GM21367 (cell line): Measurements from ENCODE around the gene HTRA1.

Experiments used
- ATAC-seq: cut with Tn5 transposase; IDR thresholded peaks from one replicate; pipeline ENCODE4 v1.9.1; 2021; ENCODE audit not compliant: unreplicated experiment

Gene HTRA1

GRCh38 chr10:122549636-122550035 is 88.3 kb downstream of the HTRA1 start:
- no peak for ATAC-seq

GRCh38 chr10:122550427-122550826 is 89.1 kb downstream of the HTRA1 start:
- no peak for ATAC-seq

- ATAC-seq, result no peak
Observed at GRCh38 chr10:122550983-122551382, 89.6 kb downstream of the HTRA1 start.

DNA sequence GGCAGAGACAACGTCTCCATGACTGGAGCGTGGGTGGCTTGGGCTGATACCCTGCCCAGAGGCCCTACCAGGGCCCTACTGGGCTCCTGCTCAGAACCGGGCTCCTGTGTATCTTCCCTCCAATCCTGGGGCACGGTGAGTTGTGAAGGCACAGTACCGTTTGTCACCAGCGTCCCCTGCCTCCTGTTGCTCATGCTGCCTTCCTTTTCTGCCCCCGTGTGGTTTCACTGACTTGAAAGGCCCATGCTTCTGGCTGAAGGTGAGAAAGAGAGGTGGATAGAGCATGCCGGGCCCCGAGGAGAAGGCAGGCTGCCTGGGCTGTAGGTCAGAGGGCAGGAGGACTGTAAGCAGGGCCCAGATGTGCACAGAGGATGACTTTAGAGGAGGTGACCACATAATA is 90.1 kb downstream of the HTRA1 start:
- no peak for ATAC-seq

DNA sequence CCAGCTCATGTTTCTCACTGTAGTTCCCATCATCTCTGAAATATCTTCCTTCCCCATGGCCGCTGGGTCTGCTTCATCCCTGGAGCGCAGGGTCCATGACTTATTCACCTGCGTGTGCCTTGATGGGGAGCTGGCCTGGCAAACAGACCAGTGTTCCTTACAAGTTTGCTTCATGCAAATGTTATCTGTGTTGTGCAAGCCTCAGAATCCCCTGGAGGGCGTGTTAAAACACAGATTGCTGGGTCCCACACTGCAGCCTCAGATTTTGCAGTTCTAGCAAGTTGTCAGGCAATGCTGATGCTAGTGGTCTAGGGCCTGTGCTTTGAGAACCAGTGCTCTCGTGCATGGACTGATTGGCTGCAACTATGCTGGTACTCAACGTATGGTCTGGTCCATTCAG is 92.0 kb downstream of the HTRA1 start:
- no peak for ATAC-seq

- no peak for ATAC-seq
Observed at GRCh38 chr10:122554131-122555036, 93.0 kb downstream of the HTRA1 start.

- ATAC-seq, result no peak
Observed at GRCh38 chr10:122555442-122555841, 94.1 kb downstream of the HTRA1 start.

- no peak for ATAC-seq
Observed at GRCh38 chr10:122557516-122557915, 96.2 kb downstream of the HTRA1 start.

DNA sequence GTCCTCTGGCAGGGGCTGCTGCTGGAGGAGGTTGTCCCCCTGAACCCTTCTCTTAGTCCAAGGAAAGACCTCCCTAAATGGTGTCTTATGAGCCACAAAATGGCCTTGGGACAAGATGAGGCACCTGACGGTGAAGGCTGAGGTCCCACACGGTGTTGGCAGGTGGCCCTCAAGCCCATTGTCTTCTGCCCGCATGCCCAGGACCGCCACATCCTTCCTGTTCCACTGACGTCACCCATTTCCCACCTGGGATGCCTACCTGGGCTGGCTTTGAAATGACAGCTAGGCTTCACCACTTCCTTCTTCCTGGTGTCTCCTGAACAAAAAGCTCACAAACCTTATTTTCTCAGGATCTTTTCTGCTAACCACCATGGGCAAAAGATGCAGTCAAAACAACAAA is 97.1 kb downstream of the HTRA1 start:
- ATAC-seq, result no peak

DNA sequence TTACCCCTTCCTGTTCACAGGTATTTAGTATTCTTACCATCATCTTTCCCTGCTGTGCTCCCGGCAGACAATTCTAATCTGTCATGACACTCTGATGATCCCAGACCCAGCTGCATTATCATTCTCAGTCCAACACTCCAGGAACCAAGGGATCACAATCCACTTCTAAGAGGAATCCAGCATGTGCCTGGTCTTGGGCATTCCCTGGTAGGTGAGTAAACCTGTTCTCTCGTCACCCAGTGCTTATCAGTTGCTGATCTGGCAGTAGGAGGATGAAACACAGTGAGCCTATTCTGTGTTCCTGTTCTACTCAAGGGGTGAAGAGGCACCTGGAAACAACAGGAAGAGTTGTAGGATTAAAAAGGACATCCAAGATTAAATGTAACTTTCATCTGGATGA is 97.9 kb downstream of the HTRA1 start:
- ATAC-seq, result no peak

GRCh38 chr10:122560279-122560804 is 99.0 kb downstream of the HTRA1 start, which contains the start of gene DMBT1:
DMBT1 (plus strand) TSS chr10:122560754; CDS start chr10:122560771, 17 bp downstream.
- no peak for ATAC-seq

- ATAC-seq, result no peak
Observed at GRCh38 chr10:122561212-122561611, 99.9 kb downstream of the HTRA1 start.

GRCh38 chr10:122561792-122562191 is 100.4 kb downstream of the HTRA1 start:
- ATAC-seq, result no peak
